DOHH2 (cell line): Measurements from ENCODE around the gene PTPRN2.

Experiments
- H3F3A ChIP-seq: fragments of 200-600 bp; sonication (generic), shearing (Covaris generic); 2 replicates; pipeline ENCODE4 v1.6.0; 2016; ENCODE audit warnings: antibody characterized with exemption, mild to moderate bottlenecking; ENCODE audit not compliant: control insufficient read depth, insufficient read depth
- H3K27ac ChIP-seq: fragments of 200-600 bp; sonication (generic); 2 replicates; pipeline ENCODE4 v1.5.1; 2014; ENCODE audit warnings: low read depth, mild to moderate bottlenecking, low read length, moderate library complexity
- H3K27me3 ChIP-seq: fragments of 200-600 bp; sonication (generic); 2 replicates; pipeline ENCODE4 v1.6.1; 2014; ENCODE audit warnings: mild to moderate bottlenecking, low read length, mixed read lengths; ENCODE audit not compliant: control insufficient read depth
- H3K36me3 ChIP-seq: fragments of 200-600 bp; sonication (generic); 2 replicates; pipeline ENCODE4 v1.6.1; 2014; ENCODE audit warnings: mild to moderate bottlenecking, low read length, moderate library complexity, mixed read lengths; ENCODE audit not compliant: control insufficient read depth
- H3K4me1 ChIP-seq: fragments of 200-600 bp; sonication (generic); 2 replicates; pipeline ENCODE4 v1.6.1; 2014; ENCODE audit warnings: mild to moderate bottlenecking, low read length, mixed read lengths; ENCODE audit not compliant: control insufficient read depth
- H3K4me2 ChIP-seq: fragments of 200-600 bp; sonication (generic); 2 replicates; pipeline ENCODE4 v1.6.0; 2014; ENCODE audit warnings: mild to moderate bottlenecking, low read length, moderate library complexity
- H3K4me3 ChIP-seq: fragments of 200-600 bp; sonication (generic); 2 replicates; pipeline ENCODE4 v1.5.1; 2014; ENCODE audit warnings: mild to moderate bottlenecking, low read length, mixed read lengths
- H3K79me2 ChIP-seq: fragments of 200-600 bp; sonication (generic); 2 replicates; pipeline ENCODE4 v1.6.1; 2014; ENCODE audit warnings: mild to moderate bottlenecking, low read length, mixed read lengths; ENCODE audit not compliant: control insufficient read depth
- H3K9me2 ChIP-seq: fragments of 200-600 bp; sonication (generic); replicated peaks from 2 replicates; pipeline ENCODE4 v1.6.1; 2014; ENCODE audit warnings: mild to moderate bottlenecking, low read length, mixed read lengths; ENCODE audit not compliant: control insufficient read depth
- H3K9me3 ChIP-seq: fragments of 200-600 bp; sonication (generic); 2 replicates; pipeline ENCODE4 v1.6.1; 2014; ENCODE audit warnings: antibody characterized with exemption, low read length, mixed read lengths; ENCODE audit not compliant: control insufficient read depth, insufficient read depth
- H4K20me1 ChIP-seq: fragments of 200-600 bp; sonication (generic); 2 replicates; pipeline ENCODE4 v1.6.0; 2014; ENCODE audit warnings: low read depth, mild to moderate bottlenecking, antibody characterized with exemption, low read length, moderate library complexity; ENCODE audit not compliant: control insufficient read depth, insufficient read depth
- CTCF ChIP-seq: fragments of 200-600 bp; sonication (generic); IDR thresholded peaks from one replicate; pipeline ENCODE4 v1.5.1; 2014; ENCODE audit warnings: antibody characterized with exemption, mild to moderate bottlenecking, low read depth, low read length; ENCODE audit not compliant: poor library complexity, severe bottlenecking
- EZH2phosphoT487 ChIP-seq: fragments of 200-600 bp; sonication (generic); IDR thresholded peaks from 2 replicates; pipeline ENCODE4 v1.6.1; 2017; ENCODE audit warnings: borderline replicate concordance, mild to moderate bottlenecking, antibody characterized with exemption, low read length, moderate library complexity, mixed read lengths

The PTPRN2 gene

GRCh38 chr7:158327571-158328180 is 259.9 kb downstream of the PTPRN2 start:
- H3K36me3 ChIP-seq, result no peaks in the 10 kb centered on the region
- H3K4me1 ChIP-seq, result no peaks in the 10 kb centered on the region
- H3K79me2 ChIP-seq, result no peaks in the 10 kb centered on the region
- no peak overlapping the region for H3K4me3 ChIP-seq
- no peaks in the 10 kb centered on the region for H3K27me3 ChIP-seq
- H3F3A ChIP-seq, result 0 out of 2 replicates have a peak, but pooled peaks cover 4% of the 10 kb centered on the region
- no peaks in the 10 kb centered on the region for H3K9me2 ChIP-seq
- H4K20me1 ChIP-seq, result no peaks in the 10 kb centered on the region
- H3K27ac ChIP-seq, result no peak overlapping the region
- TF ChIP-seq CTCF (no peak), EZH2phosphoT487 (no peak)
- H3K9me3 ChIP-seq, result peaks cover 80% of the 10 kb centered on the region
- H3K4me2 ChIP-seq, result no peak overlapping the region

GRCh38 chr7:158327012-158327411 is 260.6 kb downstream of the PTPRN2 start:
- Histone ChIP-seq H3K4me2 (no peak overlapping the region), H3K9me2 (no peaks in the 10 kb centered on the region), H3K27ac (no peak overlapping the region), H3K9me3 (peaks cover 82% of the 10 kb centered on the region), H3K27me3 (no peaks in the 10 kb centered on the region), H3F3A (0 out of 2 replicates have a peak, but pooled peaks cover 4% of the 10 kb centered on the region), H3K79me2 (no peaks in the 10 kb centered on the region), H3K4me1 (no peaks in the 10 kb centered on the region), H4K20me1 (no peaks in the 10 kb centered on the region), H3K36me3 (no peaks in the 10 kb centered on the region), H3K4me3 (no peak overlapping the region)
- no peak for TF ChIP-seq EZH2phosphoT487
- no peak for TF ChIP-seq CTCF

- TF ChIP-seq EZH2phosphoT487, result no peak
- no peak for TF ChIP-seq CTCF
- Histone ChIP-seq H4K20me1 (no peaks in the 10 kb centered on the region), H3K9me3 (peaks cover 88% of the 10 kb centered on the region), H3K79me2 (no peaks in the 10 kb centered on the region), H3K27ac (no peak overlapping the region), H3K4me2 (no peak overlapping the region), H3K4me3 (no peak overlapping the region), H3K36me3 (no peaks in the 10 kb centered on the region), H3K4me1 (no peaks in the 10 kb centered on the region), H3F3A (0 out of 2 replicates have a peak, but pooled peaks cover 4% of the 10 kb centered on the region), H3K9me2 (no peaks in the 10 kb centered on the region), H3K27me3 (no peaks in the 10 kb centered on the region)
Observed at GRCh38 chr7:158325530-158326381, 261.9 kb downstream of the PTPRN2 start.
